Measurements from ENCODE around the gene CHST15. TPM values are rescaled to one million over a fixed set of nuclear protein-coding genes. Genes with fewer than 3 reads are reported as not detected.

CHST15 gene
- total and polyA plus RNA-seq, 2 of the 8 experiments (the other 6 are each of a cell fraction or from before 2014, with no cell fraction given) = 8.8 to 9.1 TPM

- TF ChIP-seq, protein P1, sequence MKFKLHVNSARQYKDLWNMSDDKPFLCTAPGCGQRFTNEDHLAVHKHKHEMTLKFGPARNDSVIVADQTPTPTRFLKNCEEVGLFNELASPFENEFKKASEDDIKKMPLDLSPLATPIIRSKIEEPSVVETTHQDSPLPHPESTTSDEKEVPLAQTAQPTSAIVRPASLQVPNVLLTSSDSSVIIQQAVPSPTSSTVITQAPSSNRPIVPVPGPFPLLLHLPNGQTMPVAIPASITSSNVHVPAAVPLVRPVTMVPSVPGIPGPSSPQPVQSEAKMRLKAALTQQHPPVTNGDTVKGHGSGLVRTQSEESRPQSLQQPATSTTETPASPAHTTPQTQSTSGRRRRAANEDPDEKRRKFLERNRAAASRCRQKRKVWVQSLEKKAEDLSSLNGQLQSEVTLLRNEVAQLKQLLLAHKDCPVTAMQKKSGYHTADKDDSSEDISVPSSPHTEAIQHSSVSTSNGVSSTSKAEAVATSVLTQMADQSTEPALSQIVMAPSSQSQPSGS (IDR thresholded peaks at IDR 0.05; ENCODE audit: low read length) = no peak
- TF ChIP-seq POLR2A (IDR thresholded peaks at IDR 0.05; ENCODE audit: control extremely low read depth in 1 of 2, low read depth in 2 of 2, low read length in 2 of 2) = no peak
- no peak for TF ChIP-seq CHD2 (IDR thresholded peaks at IDR 0.05; ENCODE audit: low read length)
- no peak for TF ChIP-seq EGR1 (IDR thresholded peaks at IDR 0.05; ENCODE audit: borderline replicate concordance, low read depth, low read length)
- no peak for TF ChIP-seq RNF2 (IDR thresholded peaks at IDR 0.05; ENCODE audit: borderline replicate concordance, low read depth, low read length, missing control alignments, poor library complexity, severe bottlenecking)
- no peak for TF ChIP-seq E2F6 (IDR thresholded peaks at IDR 0.05)
- TF ChIP-seq ZNF274 (IDR thresholded peaks at IDR 0.05; ENCODE audit: borderline replicate concordance, extremely low read depth, low read length) = no peak
These were observed 84.0 kb downstream of the CHST15 start (continued) for GRCh38 chr10:124009231-124010015.
